ENCODE data around the gene AKNA.

- TF ChIP-seq CTCF (IDR thresholded peaks at IDR 0.05) = no peak
- no peak for TF ChIP-seq POLR2A (IDR thresholded peaks at IDR 0.05)
These were observed 538 bp upstream of the AKNA start for GRCh38 chr9:114388357-114388682.
